GM10248 (cell line): ENCODE data around the gene METTL24.
"Not testable (repeated sequence)": the region's sequence is repeated elsewhere in the genome, so short reads cannot be mapped to it uniquely, and the experiment has no call there.

Source experiments
- CTCF ChIA-PET: fragments of 300-600 bp; sonication (Branson Sonifier 250); formaldehyde crosslinking; extraction: SDS; loops from one replicate; lab custom pipeline; 2021; ENCODE audit warnings: antibody characterized with exemption; lab: Yijun Ruan, JAX
- POLR2A ChIA-PET: fragments of 350-650 bp; sonication (Branson Sonifier 250); formaldehyde crosslinking; extraction: SDS; loops from one replicate; lab custom pipeline; 2020; ENCODE audit warnings: antibody characterized with exemption; lab: Yijun Ruan, JAX
- DNase-seq: peaks from one replicate; pipeline ENCODE4 v3.0.0; 2012; ENCODE audit errors: extremely low spot score
- CTCF ChIP-seq: IDR thresholded peaks from 2 replicates; pipeline ENCODE4 v1.5.1; 2012; ENCODE audit warnings: mild to moderate bottlenecking, low read depth; ENCODE audit errors: extremely low read depth, missing control alignments, control extremely low read depth

Gene METTL24

GRCh38 chr6:110250838-110251237, 107.3 kb downstream of the METTL24 start:
- TF ChIP-seq CTCF, result no peak

GRCh38 chr6:110250058-110250457, 108.1 kb downstream of the METTL24 start:
- POLR2A ChIA-PET, result no interaction called here

More at GRCh38 chr6:110250838-110251237, 107.3 kb downstream of the METTL24 start:
- no peak for DNase-seq
- ChIA-PET CTCF (no interaction called here), POLR2A (no interaction called here)

GRCh38 chr6:110246900-110247546, 111.1 kb downstream of the METTL24 start:
- CTCF ChIA-PET, result interaction anchor here (1.2 kb wide), 1 partner anchor 12 kb away, joined by 3 read pairs; no protein-coding TSS in a partner anchor
- no peak for DNase-seq
- POLR2A ChIA-PET, result no interaction called here
- TF ChIP-seq CTCF, result no peak

More at GRCh38 chr6:110250058-110250457, 108.1 kb downstream of the METTL24 start:
- CTCF ChIA-PET, result no interaction called here
- no peak for TF ChIP-seq CTCF
- DNase-seq, result no peak

- ChIA-PET CTCF (interaction anchor here (0.8 to 1.2 kb wide), 2 partner anchors 12 to 60 kb away, joined by 3 read pairs; no protein-coding TSS in a partner anchor), POLR2A (no interaction called here)
- TF ChIP-seq CTCF, result no peak
- DNase-seq, result no peak
These were observed 111.8 kb downstream of the METTL24 start for GRCh38 chr6:110246378-110246777.

- CTCF ChIA-PET, result not testable (repeated sequence)
These were observed 113.5 kb downstream of the METTL24 start for GRCh38 chr6:110244621-110245020.

GRCh38 chr6:110239526-110240274, 118.4 kb downstream of the METTL24 start:
- no peak for DNase-seq
- CTCF ChIA-PET, result interaction anchor here (0.7 to 1.5 kb wide), 3 partner anchors 16 to 200 kb away, joined by 3 read pairs; no protein-coding TSS in a partner anchor
- POLR2A ChIA-PET, result no interaction called here
- TF ChIP-seq CTCF, result no peak

More at GRCh38 chr6:110244621-110245020, 113.5 kb downstream of the METTL24 start:
- POLR2A ChIA-PET, DNase-seq: not testable (repeated sequence)

GRCh38 chr6:110236007-110236406, 122.1 kb downstream of the METTL24 start:
- CTCF ChIA-PET, result interaction anchor here (1.0 to 1.5 kb wide), 2 partner anchors 12 to 105 kb away, joined by 3 to 4 read pairs; no protein-coding TSS in a partner anchor
- DNase-seq, POLR2A ChIA-PET: not testable (repeated sequence)
